Thyroid gland (tissue), 4 donors: Measurements from ENCODE around the gene PLD2.

Source experiments
- POLR2A ChIP-seq, 2 donors: fragments of 450-650 bp; IDR thresholded peaks; one replicate each; pipeline ENCODE4 v1.6.1; 2017; ENCODE audit warnings: antibody characterized with exemption in 2 of 2, mild to moderate bottlenecking in 2 of 2, moderate library complexity in 1 of 2
- TF ChIP-seq, protein P1 (sequence below), 6 experiments: fragments of 200-600 bp in 3 of 6; fragments of 450-650 bp in 3 of 6; sonication (generic) in 3 of 6; IDR thresholded peaks; one replicate each; pipeline ENCODE4 v1.5.1; 2016 to 2019; ENCODE audit warnings: antibody characterized with exemption in 6 of 6, mild to moderate bottlenecking in 2 of 6, inconsistent platforms in 1 of 6, moderate library complexity in 1 of 6

DNA sequence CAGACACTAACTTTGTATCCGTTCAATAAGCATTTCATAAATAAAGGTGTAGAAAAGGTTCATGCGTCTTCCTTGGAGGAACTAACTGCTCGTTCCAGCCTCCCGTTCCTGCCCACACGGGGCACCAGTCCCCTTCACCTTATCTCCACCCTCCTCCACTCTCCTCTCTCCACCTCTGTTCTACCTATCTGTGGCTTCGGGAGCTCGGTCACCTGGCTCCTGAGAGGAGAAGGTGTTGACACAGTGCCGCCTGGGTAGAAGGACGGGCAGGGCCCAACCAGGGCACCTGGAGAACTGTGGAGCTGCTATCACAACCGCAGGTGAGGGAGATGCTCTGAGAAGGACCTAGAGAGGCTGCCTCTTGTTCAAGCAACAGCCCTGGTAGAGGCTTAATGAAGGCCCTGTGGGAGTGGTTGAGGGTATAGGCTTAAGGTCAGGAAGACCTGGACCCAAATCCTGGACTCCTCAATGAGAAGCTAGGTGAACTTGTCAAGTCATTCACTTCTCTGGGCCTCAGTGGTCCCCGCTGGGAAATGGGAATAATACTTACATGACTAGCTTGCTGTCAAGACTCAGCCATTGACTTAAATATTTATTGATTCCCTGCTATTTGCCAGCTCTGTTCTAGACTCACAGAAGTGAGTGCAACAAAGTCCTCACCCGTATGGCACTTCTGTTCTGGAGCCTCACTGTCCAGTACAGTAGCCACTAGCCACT lies 16.6 kb downstream of the PLD2 start:
- TF ChIP-seq, protein P1, sequence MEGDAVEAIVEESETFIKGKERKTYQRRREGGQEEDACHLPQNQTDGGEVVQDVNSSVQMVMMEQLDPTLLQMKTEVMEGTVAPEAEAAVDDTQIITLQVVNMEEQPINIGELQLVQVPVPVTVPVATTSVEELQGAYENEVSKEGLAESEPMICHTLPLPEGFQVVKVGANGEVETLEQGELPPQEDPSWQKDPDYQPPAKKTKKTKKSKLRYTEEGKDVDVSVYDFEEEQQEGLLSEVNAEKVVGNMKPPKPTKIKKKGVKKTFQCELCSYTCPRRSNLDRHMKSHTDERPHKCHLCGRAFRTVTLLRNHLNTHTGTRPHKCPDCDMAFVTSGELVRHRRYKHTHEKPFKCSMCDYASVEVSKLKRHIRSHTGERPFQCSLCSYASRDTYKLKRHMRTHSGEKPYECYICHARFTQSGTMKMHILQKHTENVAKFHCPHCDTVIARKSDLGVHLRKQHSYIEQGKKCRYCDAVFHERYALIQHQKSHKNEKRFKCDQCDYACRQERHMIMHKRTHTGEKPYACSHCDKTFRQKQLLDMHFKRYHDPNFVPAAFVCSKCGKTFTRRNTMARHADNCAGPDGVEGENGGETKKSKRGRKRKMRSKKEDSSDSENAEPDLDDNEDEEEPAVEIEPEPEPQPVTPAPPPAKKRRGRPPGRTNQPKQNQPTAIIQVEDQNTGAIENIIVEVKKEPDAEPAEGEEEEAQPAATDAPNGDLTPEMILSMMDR (IDR thresholded peaks at IDR 0.05) = no peak
- no peak for TF ChIP-seq POLR2A (IDR thresholded peaks at IDR 0.05)
